ENCODE data around the gene DMRTC2. TPM values are rescaled to one million over a fixed set of nuclear protein-coding genes. Genes with fewer than 3 reads are reported as not detected.

Gene DMRTC2
- total and polyA plus RNA-seq, 2 of the 8 experiments (the other 6 are each of a cell fraction or from before 2014, with no cell fraction given) = not detected

DNA sequence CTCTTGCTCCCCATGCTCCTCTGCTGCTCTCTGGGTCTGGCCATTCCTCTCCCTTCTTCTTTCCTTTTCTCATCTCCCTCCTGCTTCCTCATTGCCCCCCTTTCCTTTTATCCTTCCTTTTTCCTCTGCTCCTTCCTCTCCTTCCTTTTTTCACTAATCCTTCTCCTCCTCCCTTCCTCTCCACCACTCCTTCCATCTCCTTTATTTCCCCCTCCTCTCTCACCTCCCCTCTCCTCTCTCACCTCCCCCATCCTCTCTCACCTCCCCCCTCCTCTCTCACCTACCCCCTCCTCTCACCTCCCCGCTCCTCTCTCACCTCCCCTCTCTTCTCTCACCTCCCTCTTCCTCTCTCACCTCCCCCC is 51.7 kb downstream of the DMRTC2 start (continued):
- no peak for TF ChIP-seq MAX (IDR thresholded peaks at IDR 0.05)
- TF ChIP-seq KDM1A (IDR thresholded peaks at IDR 0.05; ENCODE audit: borderline replicate concordance, low read length) = no peak
- no peak for TF ChIP-seq BRCA1 (IDR thresholded peaks at IDR 0.05; ENCODE audit: low read depth, low read length)
- TF ChIP-seq KDM4A (IDR thresholded peaks at IDR 0.05; ENCODE audit: low read depth, low read length, severe bottlenecking) = no peak
- TF ChIP-seq CREB1 (IDR thresholded peaks at IDR 0.05) = no peak
- TF ChIP-seq CEBPB (IDR thresholded peaks at IDR 0.05; ENCODE audit: low read depth, low read length) = no peak
- TF ChIP-seq SIX5 (IDR thresholded peaks at IDR 0.05; ENCODE audit: low read depth, low read length) = no peak
